Lung microvascular endothelial cell (primary cell): ENCODE measurements around the gene MORC1. TPM values are rescaled to one million over a fixed set of nuclear protein-coding genes. Genes with fewer than 3 reads are reported as not detected.

Experiments
- DNase-seq, 2 donors: peaks; one replicate each; pipeline versions ENCODE4 v3.0.0 to v3.0.0-alpha.2; 2010; ENCODE audit warnings: low read depth in 2 of 2
- total RNA-seq: library from RNA; depleted of rRNA; stranded (reverse); fragments of >200 nt; gene quantifications from 2 replicates; pipeline ENCODE4 v1.2.1, GENCODE V29; 2014

MORC1 gene
- total RNA-seq, 1 donor from 2014 or later: not detected

DNA sequence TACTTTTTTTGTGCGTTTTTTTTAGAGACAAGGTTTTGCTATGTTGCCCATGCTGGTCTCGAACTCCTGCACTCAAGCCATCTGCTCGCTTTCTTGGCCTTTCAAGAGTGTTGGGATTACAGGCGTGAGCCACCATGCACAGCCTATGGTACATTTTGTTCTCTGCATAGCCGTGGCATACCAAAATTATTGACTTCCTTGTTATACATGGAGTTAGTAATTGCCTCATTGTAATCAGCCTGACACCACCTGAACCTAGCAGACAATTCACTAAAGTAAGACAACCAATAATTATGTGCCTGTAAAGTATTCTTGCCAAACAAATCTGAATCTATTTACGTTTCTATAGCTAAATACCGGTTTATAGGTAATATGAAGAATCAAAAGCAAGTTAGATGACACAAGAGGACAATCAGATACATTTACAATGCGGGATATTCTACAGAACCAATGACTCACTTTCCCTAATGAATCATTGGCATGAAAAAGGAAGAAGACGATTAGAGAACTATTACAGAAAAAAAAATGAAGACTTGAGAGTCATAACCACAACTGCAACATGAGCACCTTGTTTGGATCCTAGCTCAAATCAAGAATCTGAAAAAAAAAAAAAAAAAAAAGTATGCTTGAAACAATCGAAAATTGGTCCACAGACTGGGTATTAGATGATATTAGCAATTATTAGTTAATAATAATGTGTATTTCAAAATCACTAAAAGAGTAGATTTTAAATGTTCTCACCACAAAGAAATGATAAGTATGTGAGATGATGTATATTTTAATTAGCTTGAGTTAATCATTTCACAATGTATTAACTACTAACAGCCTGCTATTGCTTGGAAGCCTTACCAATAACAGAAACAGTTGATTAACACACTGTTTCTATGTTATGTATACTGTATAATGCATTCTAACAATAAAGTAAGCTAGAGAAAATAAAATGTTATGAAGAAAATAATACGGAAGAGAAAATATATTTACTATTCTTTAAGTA is 171.3 kb downstream of the MORC1 start:
- DNase-seq: peak in 1 of 2 donors; percentile 1

GRCh38 chr3:108940568-108941263 is 177.2 kb downstream of the MORC1 start:
- no peak for DNase-seq

GRCh38 chr3:108940166-108940565 is 177.8 kb downstream of the MORC1 start:
- no peak for DNase-seq

- DNase-seq: no peak
Observed at GRCh38 chr3:108936924-108937689, 180.8 kb downstream of the MORC1 start.

- no peak for DNase-seq
Observed at GRCh38 chr3:108931035-108931434, 186.9 kb downstream of the MORC1 start.

DNA sequence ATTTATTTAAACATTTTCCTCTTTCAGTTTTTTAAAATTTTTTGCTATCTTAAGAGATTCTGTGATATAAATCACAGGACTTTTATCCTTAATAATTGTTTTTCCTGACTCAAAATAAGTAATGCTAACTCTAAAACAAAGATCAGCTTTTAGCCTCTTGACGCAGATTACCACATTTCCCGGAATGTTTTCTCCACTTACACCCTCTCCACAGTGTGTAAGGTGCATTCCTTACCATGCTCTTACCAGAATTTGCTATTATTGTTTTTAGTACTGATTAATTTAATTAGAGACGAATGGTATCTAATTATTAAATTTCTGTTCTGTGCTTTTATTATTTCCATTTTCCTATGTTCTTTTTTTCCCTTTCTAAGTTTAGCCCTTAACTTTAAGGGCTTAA is 199.1 kb downstream of the MORC1 start:
- DNase-seq: no peak

GRCh38 chr3:108914774-108915641 is 202.9 kb downstream of the MORC1 start:
- DNase-seq: peak; percentile 70 to 84

DNA sequence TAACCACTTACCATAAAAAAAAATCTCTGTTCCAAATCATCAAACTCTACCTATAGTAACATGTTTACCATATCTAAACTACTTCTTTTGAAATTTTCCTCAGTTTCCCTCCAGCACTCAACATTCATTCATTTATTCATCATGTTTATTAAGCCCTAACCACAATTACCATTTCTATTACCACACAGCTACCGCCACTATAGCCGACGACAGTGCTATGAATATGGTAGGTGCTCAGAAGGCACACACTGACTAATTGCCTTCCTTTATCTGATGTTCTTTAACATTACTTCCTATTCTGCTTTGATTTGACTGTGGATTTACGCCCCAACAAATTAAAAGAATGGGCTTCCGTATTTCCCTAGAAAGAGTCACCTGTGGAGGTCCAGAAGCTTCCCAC is 208.1 kb downstream of the MORC1 start:
- DNase-seq: no peak

Other genes with a start within 250 kb of the MORC1 start
- gene GUCA1C, start 164.3 kb downstream of the MORC1 start, total RNA-seq: not detected in 2 replicates
- gene C3orf85, start 18.6 kb upstream of the MORC1 start, total RNA-seq: not detected in 2 replicates
- not detected in 2 replicates for gene DPPA2, start 198.4 kb upstream of the MORC1 start, total RNA-seq
- gene DPPA4, start 219.4 kb upstream of the MORC1 start, total RNA-seq: not detected in 2 replicates